H1 (cell line): ENCODE measurements around the gene MAGIX.

Experiments used
- CTCF ChIP-seq, 3 experiments: IDR thresholded peaks; 1 replicate in 2 of 3; 2 replicates in 1 of 3; pipeline versions ENCODE4 v1.5.1 to v1.6.1; 2011; ENCODE audit warnings: low read length in 3 of 3, mild to moderate bottlenecking in 3 of 3, inconsistent platforms in 2 of 3, low read depth in 1 of 3, moderate library complexity in 1 of 3; ENCODE audit not compliant: insufficient read depth in 1 of 3; ENCODE audit errors: control extremely low read depth in 1 of 3
- POLR2AphosphoS5 ChIP-seq: IDR thresholded peaks from 2 replicates; pipeline ENCODE4 v1.6.1; 2011; ENCODE audit warnings: low read depth, low read length
- TBP ChIP-seq: IDR thresholded peaks from 2 replicates; pipeline ENCODE4 v1.6.1; 2011; ENCODE audit warnings: low read depth, low read length, improper control_type of control experiment

DNA sequence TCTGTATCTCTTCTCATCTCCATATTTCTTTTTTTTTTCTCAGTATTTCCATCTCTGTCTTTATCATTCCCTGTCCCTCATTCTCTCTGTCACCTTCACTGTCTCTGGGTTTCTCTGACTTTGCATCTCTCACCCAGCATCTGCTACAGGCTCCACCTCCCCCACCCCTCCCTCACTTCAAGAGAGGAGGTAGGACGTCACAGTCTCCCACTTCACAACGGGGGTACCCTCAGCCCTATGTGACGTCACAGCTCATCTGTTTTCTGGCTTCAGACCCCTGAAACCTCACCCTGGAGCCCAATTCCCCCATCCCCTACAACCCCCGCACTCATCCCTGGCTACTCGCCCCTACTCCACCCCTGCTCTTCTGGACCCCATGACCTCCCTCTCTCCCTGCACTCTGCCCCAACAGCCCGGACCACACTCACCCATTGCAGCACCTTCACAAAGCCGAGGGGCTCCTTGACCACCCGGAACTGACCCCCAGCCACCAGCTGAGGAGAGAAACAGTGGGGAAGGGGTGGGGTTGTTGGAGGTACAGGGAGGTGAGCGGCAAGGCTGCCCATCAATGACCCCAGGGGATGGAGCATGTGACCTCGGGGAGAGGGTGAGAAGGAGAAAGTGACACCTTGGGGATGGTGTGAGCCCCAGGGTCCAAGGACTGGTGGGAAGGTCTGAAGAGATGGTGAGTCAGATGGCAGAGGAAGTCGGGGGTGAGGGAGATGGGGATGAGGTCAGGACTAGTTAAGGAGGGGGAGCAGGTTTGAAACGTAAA, 36.2 kb downstream of the MAGIX start:
- TF ChIP-seq POLR2AphosphoS5, result no peak
- no peak for TF ChIP-seq TBP
- TF ChIP-seq CTCF (IDR thresholded peaks at IDR 0.05; ENCODE audit: control extremely low read depth in 1 of 3, insufficient read depth in 1 of 3, low read depth in 1 of 3, low read length in 3 of 3), result no peak
